PC-9 (cell line): ENCODE measurements around the gene IGF2. TPM values are rescaled to one million over a fixed set of nuclear protein-coding genes. Genes with fewer than 3 reads are reported as not detected.

Source experiments
- BruUV-seq: library from RNA; stranded (reverse); fragments of 400-500 nt; replicated peaks from 2 replicates; lab custom pipeline; 2021; lab: Mats Ljungman, UMichigan
- CTCF ChIA-PET: fragments of 300-600 bp; sonication (Branson Sonifier 250); formaldehyde crosslinking; loops from one replicate; lab custom pipeline; 2022; ENCODE audit warnings: antibody characterized with exemption; lab: Charles Lee
- POLR2A ChIA-PET: fragments of 300-600 bp; sonication (Branson Sonifier 250); formaldehyde crosslinking; loops from one replicate; lab custom pipeline; 2022; ENCODE audit warnings: antibody characterized with exemption; ENCODE audit not compliant: unreplicated experiment; lab: Charles Lee
- DNase-seq, 2 experiments: peaks; one replicate each; pipeline versions ENCODE4 v3.0.0 to v3.0.0-alpha.2; 2015 to 2022; ENCODE audit warnings: mixed read lengths in 1 of 2
- H2AFZ ChIP-seq: fragments of 200-600 bp; sonication (generic); 2 replicates; pipeline ENCODE4 v1.8.1; 2017; ENCODE audit warnings: antibody characterized with exemption
- H3F3A ChIP-seq: fragments of 200-600 bp; sonication (generic); 2 replicates; pipeline ENCODE4 v1.8.1; 2017; ENCODE audit warnings: antibody characterized with exemption, mild to moderate bottlenecking, low read depth; ENCODE audit not compliant: insufficient read depth
- H3K27ac ChIP-seq: fragments of 200-600 bp; sonication (generic); 2 replicates; pipeline ENCODE4 v1.6.1; 2016; ENCODE audit warnings: mixed run types
- H3K27me3 ChIP-seq: fragments of 200-600 bp; sonication (generic); 2 replicates; pipeline ENCODE4 v1.6.1; 2016; ENCODE audit warnings: low read depth, mixed run types; ENCODE audit not compliant: insufficient read depth
- H3K36me3 ChIP-seq: fragments of 200-600 bp; sonication (generic); 2 replicates; pipeline ENCODE4 v1.6.1; 2016; ENCODE audit warnings: low read depth, mixed run types
- H3K4me1 ChIP-seq: fragments of 200-600 bp; sonication (generic); replicated peaks from 2 replicates; pipeline ENCODE4 v1.6.1; 2016; ENCODE audit warnings: mixed run types; ENCODE audit not compliant: insufficient read depth
- H3K4me2 ChIP-seq: fragments of 200-600 bp; sonication (generic); 2 replicates; pipeline ENCODE4 v1.6.1; 2017; ENCODE audit warnings: mixed run types
- H3K4me3 ChIP-seq: fragments of 200-600 bp; sonication (generic); 2 replicates; pipeline ENCODE4 v1.6.1; 2016; ENCODE audit warnings: mixed run types
- H3K79me2 ChIP-seq: fragments of 200-600 bp; sonication (generic); 2 replicates; pipeline ENCODE4 v1.6.1; 2017; ENCODE audit warnings: low read depth, mixed run types
- H3K9me2 ChIP-seq: fragments of 200-600 bp; sonication (generic); 2 replicates; pipeline ENCODE4 v1.8.1; 2017; ENCODE audit warnings: mild to moderate bottlenecking; ENCODE audit not compliant: insufficient read depth
- H3K9me3 ChIP-seq: fragments of 200-600 bp; sonication (generic); 2 replicates; pipeline ENCODE4 v1.8.1; 2016; ENCODE audit warnings: low read depth; ENCODE audit not compliant: insufficient read depth
- H4K20me1 ChIP-seq: fragments of 200-600 bp; sonication (generic); 2 replicates; pipeline ENCODE4 v1.8.1; 2017; ENCODE audit not compliant: insufficient read depth
- EZH2 ChIP-seq: fragments of 200-600 bp; sonication (generic); IDR thresholded peaks from 2 replicates; pipeline ENCODE4 v1.8.0; 2017; ENCODE audit warnings: antibody characterized with exemption, low read depth
- intact Hi-C: fragments of 100-400 bp; cut with micrococcal nuclease; formaldehyde crosslinking; loops from one replicate; pipeline ENCODE4 v1.10.0; 2022; ENCODE audit not compliant: unreplicated experiment
- total RNA-seq: library from RNA; stranded (reverse); gene quantifications from 2 replicates; pipeline ENCODE4 v1.2.3, GENCODE V29; 2021
- TF ChIP-seq, protein P1 (sequence below): fragments of 200-600 bp; sonication (generic); conservative IDR thresholded peaks from 2 replicates; pipeline ENCODE4 v1.6.1; 2017; ENCODE audit warnings: mixed run types, antibody characterized with exemption, mild to moderate bottlenecking, moderate library complexity

Gene IGF2
- total RNA-seq, 1 experiment from 2014 or later: 0.24 TPM

DNA sequence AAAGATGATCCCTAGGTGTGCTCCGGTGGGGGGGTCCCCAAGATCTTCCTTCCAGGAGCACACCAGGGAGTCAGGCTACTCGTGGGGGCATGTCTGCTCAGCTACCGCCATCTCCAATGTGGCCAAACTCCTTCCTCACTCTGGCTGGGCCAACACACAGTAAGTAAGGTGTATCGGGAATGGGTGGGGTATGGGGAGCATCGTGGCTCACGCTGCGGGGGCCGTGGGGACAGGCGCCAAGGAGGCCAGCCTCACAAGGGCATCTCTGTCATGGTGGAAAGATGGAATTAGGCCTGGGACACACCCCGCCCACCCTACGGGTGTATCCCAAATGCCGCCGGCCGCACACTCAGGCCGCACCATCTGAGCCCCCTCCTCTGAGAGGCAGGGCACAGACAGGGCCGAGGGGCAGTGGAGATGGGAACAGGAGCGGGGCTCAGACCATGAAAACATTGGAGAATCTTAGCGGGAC, 8.3 kb downstream of the IGF2 start:
- no peak for DNase-seq
- H3K4me2 ChIP-seq: no peak overlapping the region
- H2AFZ ChIP-seq: no peak overlapping the region
- POLR2A ChIA-PET: no interaction called here
- no peaks in the 10 kb centered on the region for H3K36me3 ChIP-seq
- peaks cover 28% of the 10 kb centered on the region for H3K27me3 ChIP-seq
- no peaks in the 10 kb centered on the region for H3K79me2 ChIP-seq
- no peaks in the 10 kb centered on the region for H3F3A ChIP-seq
- intact Hi-C loops: no loop called here
- BruUV-seq: no TSS peak
- H3K9me2 ChIP-seq: no peaks in the 10 kb centered on the region
- H3K4me3 ChIP-seq: no peak overlapping the region
- H3K4me1 ChIP-seq: no peaks in the 10 kb centered on the region
- no peaks in the 10 kb centered on the region for H3K9me3 ChIP-seq
- TF ChIP-seq, protein P1, sequence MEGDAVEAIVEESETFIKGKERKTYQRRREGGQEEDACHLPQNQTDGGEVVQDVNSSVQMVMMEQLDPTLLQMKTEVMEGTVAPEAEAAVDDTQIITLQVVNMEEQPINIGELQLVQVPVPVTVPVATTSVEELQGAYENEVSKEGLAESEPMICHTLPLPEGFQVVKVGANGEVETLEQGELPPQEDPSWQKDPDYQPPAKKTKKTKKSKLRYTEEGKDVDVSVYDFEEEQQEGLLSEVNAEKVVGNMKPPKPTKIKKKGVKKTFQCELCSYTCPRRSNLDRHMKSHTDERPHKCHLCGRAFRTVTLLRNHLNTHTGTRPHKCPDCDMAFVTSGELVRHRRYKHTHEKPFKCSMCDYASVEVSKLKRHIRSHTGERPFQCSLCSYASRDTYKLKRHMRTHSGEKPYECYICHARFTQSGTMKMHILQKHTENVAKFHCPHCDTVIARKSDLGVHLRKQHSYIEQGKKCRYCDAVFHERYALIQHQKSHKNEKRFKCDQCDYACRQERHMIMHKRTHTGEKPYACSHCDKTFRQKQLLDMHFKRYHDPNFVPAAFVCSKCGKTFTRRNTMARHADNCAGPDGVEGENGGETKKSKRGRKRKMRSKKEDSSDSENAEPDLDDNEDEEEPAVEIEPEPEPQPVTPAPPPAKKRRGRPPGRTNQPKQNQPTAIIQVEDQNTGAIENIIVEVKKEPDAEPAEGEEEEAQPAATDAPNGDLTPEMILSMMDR: no peak
- no peak for TF ChIP-seq EZH2
- H3K27ac ChIP-seq: no peak overlapping the region
- CTCF ChIA-PET: no interaction called here
- H4K20me1 ChIP-seq: no peaks in the 10 kb centered on the region

DNA sequence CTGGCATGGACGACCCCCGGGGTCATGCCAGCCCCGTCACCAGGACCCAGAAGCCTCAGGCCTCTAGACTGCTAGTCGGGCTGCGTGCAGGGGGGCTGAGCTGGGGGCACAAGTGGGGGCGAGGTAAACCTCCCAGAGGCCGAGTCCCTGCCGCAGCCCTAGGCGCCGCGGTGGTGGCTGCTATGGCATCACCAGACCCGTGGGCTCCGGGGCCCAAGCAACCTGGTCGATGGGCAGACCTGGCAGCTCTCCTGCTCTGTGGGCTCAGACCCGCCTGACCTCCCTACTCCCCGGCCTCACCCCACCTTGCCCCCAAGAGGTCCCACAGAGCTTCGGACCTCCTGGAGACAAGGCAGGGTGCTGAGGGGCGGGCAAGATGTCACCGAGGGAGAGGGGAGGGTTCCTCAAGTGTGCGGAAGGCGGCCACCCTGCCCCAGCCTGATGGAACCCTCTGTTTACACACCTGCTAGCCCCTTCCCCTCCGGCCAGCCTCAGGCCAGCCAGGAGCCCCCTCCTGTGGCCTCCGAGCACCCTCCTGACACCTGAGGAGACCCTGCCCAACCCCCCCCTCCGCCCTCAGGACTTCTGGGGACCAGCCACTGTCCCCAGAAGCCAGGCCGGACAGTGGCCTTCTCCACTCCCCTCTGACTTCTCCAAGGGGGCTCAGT, 9.4 kb downstream of the IGF2 start:
- no peaks in the 10 kb centered on the region for H3K79me2 ChIP-seq
- H3K36me3 ChIP-seq: no peaks in the 10 kb centered on the region
- no peaks in the 10 kb centered on the region for H3K4me1 ChIP-seq
- no peak overlapping the region for H3K27ac ChIP-seq
- no peaks in the 10 kb centered on the region for H3K9me2 ChIP-seq
- H4K20me1 ChIP-seq: no peaks in the 10 kb centered on the region
- no TSS peak for BruUV-seq
- intact Hi-C loops: no loop called here
- no peak for DNase-seq
- CTCF ChIA-PET: interaction anchor here (0.6 kb wide), 1 partner anchor 12 kb away, joined by 7 read pairs; no protein-coding TSS in a partner anchor
- POLR2A ChIA-PET: no interaction called here
- no peaks in the 10 kb centered on the region for H3K9me3 ChIP-seq
- H3F3A ChIP-seq: no peaks in the 10 kb centered on the region
- H3K27me3 ChIP-seq: peaks cover 28% of the 10 kb centered on the region
- no peak overlapping the region for H2AFZ ChIP-seq
- H3K4me2 ChIP-seq: no peak overlapping the region
- no peak for TF ChIP-seq EZH2
- TF ChIP-seq, protein P1: no peak
- H3K4me3 ChIP-seq: no peak overlapping the region

DNA sequence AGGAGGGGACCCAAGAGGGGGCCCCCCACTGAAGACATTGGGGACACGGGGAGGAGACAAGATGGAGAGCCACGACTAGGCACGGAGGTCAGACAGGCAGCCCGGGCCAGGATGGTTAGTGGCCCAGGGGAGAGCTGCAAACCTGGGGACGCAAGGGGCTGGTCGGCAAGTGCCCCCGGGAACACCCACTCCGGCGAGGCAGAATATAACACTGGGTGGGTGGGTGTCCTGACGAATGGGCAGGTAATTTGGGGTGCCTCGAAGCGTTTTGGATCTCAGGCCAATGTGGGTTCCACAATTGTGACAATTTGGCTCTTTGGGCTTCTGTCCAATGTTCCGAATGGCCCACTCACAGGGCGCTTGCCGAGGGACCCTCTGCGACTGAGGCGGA, 9.9 kb downstream of the IGF2 start:
- Histone ChIP-seq H3F3A (no peaks in the 10 kb centered on the region), H3K36me3 (no peaks in the 10 kb centered on the region), H4K20me1 (no peaks in the 10 kb centered on the region), H3K79me2 (no peaks in the 10 kb centered on the region), H3K27me3 (peaks cover 28% of the 10 kb centered on the region), H2AFZ (no peak overlapping the region), H3K4me3 (no peak overlapping the region), H3K9me3 (no peaks in the 10 kb centered on the region), H3K9me2 (no peaks in the 10 kb centered on the region), H3K27ac (no peak overlapping the region), H3K4me2 (no peak overlapping the region), H3K4me1 (no peaks in the 10 kb centered on the region)
- no peak for DNase-seq
- no TSS peak for BruUV-seq
- CTCF ChIA-PET: no interaction called here
- intact Hi-C loops: no loop called here
- POLR2A ChIA-PET: no interaction called here
- TF ChIP-seq, protein P1: no peak
- no peak for TF ChIP-seq EZH2
